Astrocyte (in vitro differentiated cells and primary cell): Measurements from ENCODE around the gene UBASH3A. TPM values are rescaled to one million over a fixed set of nuclear protein-coding genes. Genes with fewer than 3 reads are reported as not detected.

Experiments used
- DNase-seq: peaks from one replicate; pipeline ENCODE4 v3.0.0-alpha.2; 2010; ENCODE audit warnings: low read depth
- FAIRE-seq: peaks from 2 replicates; lab custom pipeline; 2011; peaks lifted over from hg19 to GRCh38; lab: Jason Lieb, UNC
- H2AFZ ChIP-seq: 2 replicates; pipeline ENCODE4 v1.6.0; 2012; ENCODE audit warnings: low read depth, low read length, inconsistent platforms
- H3K27ac ChIP-seq: 2 replicates; pipeline ENCODE4 v1.5.1; 2011; ENCODE audit warnings: low read depth, low read length, inconsistent platforms
- H3K27me3 ChIP-seq: 2 replicates; pipeline ENCODE4 v1.6.0; 2011; ENCODE audit warnings: low read length, inconsistent platforms; ENCODE audit not compliant: insufficient read depth
- H3K36me3 ChIP-seq: 2 replicates; pipeline ENCODE4 v1.5.1; 2011; ENCODE audit warnings: low read length, inconsistent platforms; ENCODE audit not compliant: insufficient read depth
- H3K4me1 ChIP-seq: 2 replicates; pipeline ENCODE4 v1.5.1; 2011; ENCODE audit warnings: low read length, inconsistent platforms; ENCODE audit not compliant: insufficient read depth
- H3K4me2 ChIP-seq: 2 replicates; pipeline ENCODE4 v1.6.0; 2012; ENCODE audit warnings: low read length, inconsistent platforms
- H3K4me3 ChIP-seq: 2 replicates; pipeline ENCODE4 v1.5.1; 2011; ENCODE audit warnings: low read depth, mild to moderate bottlenecking, low read length, inconsistent platforms; ENCODE audit not compliant: insufficient read depth
- H3K79me2 ChIP-seq: 2 replicates; pipeline ENCODE4 v1.6.0; 2012; ENCODE audit warnings: mild to moderate bottlenecking, low read length, inconsistent platforms; ENCODE audit not compliant: insufficient read depth
- H3K9ac ChIP-seq: 2 replicates; pipeline ENCODE4 v1.6.0; 2012; ENCODE audit warnings: mild to moderate bottlenecking, low read length, inconsistent platforms
- H3K9me3 ChIP-seq: 2 replicates; pipeline ENCODE4 v1.5.1; 2012; ENCODE audit warnings: low read depth, mild to moderate bottlenecking, low read length, inconsistent platforms; ENCODE audit not compliant: insufficient read depth
- H4K20me1 ChIP-seq: 2 replicates; pipeline ENCODE4 v1.6.0; 2012; ENCODE audit warnings: low read length, inconsistent platforms; ENCODE audit not compliant: insufficient read depth
- H3K27ac Mint-ChIP-seq: one replicate; pipeline ENCODE4 v1.8.0; 2021; ENCODE audit warnings: mild to moderate bottlenecking, mixed read lengths; ENCODE audit not compliant: unreplicated experiment
- H3K27me3 Mint-ChIP-seq: one replicate; pipeline ENCODE4 v1.8.0; 2021; ENCODE audit warnings: low read depth, mixed read lengths; ENCODE audit not compliant: unreplicated experiment
- H3K36me3 Mint-ChIP-seq: one replicate; pipeline ENCODE4 v1.8.0; 2021; ENCODE audit warnings: low read depth, mixed read lengths; ENCODE audit not compliant: unreplicated experiment
- H3K4me1 Mint-ChIP-seq: one replicate; pipeline ENCODE4 v1.8.0; 2021; ENCODE audit warnings: low read depth, mixed read lengths; ENCODE audit not compliant: unreplicated experiment
- H3K4me3 Mint-ChIP-seq: one replicate; pipeline ENCODE4 v1.8.0; 2021; ENCODE audit warnings: mild to moderate bottlenecking, moderate library complexity, mixed read lengths; ENCODE audit not compliant: unreplicated experiment
- H3K9me3 Mint-ChIP-seq: one replicate; pipeline ENCODE4 v1.8.0; 2021; ENCODE audit warnings: mild to moderate bottlenecking, mixed read lengths; ENCODE audit not compliant: unreplicated experiment
- EZH2 ChIP-seq: IDR thresholded peaks from 2 replicates; pipeline ENCODE4 v1.6.1; 2012; ENCODE audit warnings: mild to moderate bottlenecking, low read length, inconsistent platforms; ENCODE audit not compliant: insufficient read depth
- total RNA-seq: library from RNA; stranded (reverse); gene quantifications from 2 replicates; pipeline ENCODE4 v1.2.1, GENCODE V29; 2021
- TF ChIP-seq, protein P1 (sequence below): IDR thresholded peaks from 2 replicates; pipeline ENCODE4 v1.5.1; 2011; ENCODE audit warnings: low read depth, mild to moderate bottlenecking, inconsistent platforms, low read length, moderate library complexity; ENCODE audit not compliant: insufficient read depth

UBASH3A gene
- total RNA-seq, 1 donor from 2014 or later = not detected

DNA sequence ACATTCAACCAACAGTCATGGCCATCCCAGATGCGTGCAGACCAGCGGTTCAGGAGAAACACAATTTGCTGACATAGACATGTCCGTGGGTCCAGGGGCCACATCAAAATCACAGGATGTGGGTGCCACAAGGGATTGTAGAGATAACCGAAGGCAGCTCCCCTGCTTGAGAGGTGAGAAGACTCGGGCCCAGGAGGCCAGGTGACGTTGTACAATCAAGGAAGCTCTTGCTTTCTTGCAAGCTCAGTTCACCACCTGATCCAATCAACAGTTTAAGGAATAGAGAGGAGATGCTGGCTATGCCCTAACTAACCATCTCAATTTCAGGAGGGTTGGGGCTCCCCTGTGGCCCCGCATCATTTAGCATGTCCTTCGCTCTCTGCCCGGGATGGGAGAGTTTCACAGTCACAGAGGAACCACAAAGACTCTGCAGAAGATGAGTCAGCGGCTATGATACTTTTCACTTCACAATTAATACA lies 19.5 kb downstream of the UBASH3A start:
- H2AFZ ChIP-seq = no peak overlapping the region
- no peaks in the 10 kb centered on the region for H3K9me3 ChIP-seq
- FAIRE-seq (no peak), DNase-seq (no peak)
- no peak overlapping the region for H3K27ac ChIP-seq
- Mint-ChIP-seq H3K27me3 (peaks cover 56% of the 10 kb centered on the region), H3K4me3 (no peak overlapping the region), H3K36me3 (no peaks in the 10 kb centered on the region), H3K27ac (no peak overlapping the region), H3K9me3 (peaks cover 16% of the 10 kb centered on the region), H3K4me1 (no peaks in the 10 kb centered on the region)
- H3K36me3 ChIP-seq = no peaks in the 10 kb centered on the region
- H3K4me2 ChIP-seq = no peak overlapping the region
- no peaks in the 10 kb centered on the region for H3K79me2 ChIP-seq
- H3K9ac ChIP-seq = no peak overlapping the region
- H3K4me1 ChIP-seq = no peaks in the 10 kb centered on the region
- H3K4me3 ChIP-seq = no peak overlapping the region
- H3K27me3 ChIP-seq = peaks cover 15% of the 10 kb centered on the region
- H4K20me1 ChIP-seq = no peaks in the 10 kb centered on the region
- TF ChIP-seq, protein P1, sequence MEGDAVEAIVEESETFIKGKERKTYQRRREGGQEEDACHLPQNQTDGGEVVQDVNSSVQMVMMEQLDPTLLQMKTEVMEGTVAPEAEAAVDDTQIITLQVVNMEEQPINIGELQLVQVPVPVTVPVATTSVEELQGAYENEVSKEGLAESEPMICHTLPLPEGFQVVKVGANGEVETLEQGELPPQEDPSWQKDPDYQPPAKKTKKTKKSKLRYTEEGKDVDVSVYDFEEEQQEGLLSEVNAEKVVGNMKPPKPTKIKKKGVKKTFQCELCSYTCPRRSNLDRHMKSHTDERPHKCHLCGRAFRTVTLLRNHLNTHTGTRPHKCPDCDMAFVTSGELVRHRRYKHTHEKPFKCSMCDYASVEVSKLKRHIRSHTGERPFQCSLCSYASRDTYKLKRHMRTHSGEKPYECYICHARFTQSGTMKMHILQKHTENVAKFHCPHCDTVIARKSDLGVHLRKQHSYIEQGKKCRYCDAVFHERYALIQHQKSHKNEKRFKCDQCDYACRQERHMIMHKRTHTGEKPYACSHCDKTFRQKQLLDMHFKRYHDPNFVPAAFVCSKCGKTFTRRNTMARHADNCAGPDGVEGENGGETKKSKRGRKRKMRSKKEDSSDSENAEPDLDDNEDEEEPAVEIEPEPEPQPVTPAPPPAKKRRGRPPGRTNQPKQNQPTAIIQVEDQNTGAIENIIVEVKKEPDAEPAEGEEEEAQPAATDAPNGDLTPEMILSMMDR = no peak
- TF ChIP-seq EZH2 = no peak

DNA sequence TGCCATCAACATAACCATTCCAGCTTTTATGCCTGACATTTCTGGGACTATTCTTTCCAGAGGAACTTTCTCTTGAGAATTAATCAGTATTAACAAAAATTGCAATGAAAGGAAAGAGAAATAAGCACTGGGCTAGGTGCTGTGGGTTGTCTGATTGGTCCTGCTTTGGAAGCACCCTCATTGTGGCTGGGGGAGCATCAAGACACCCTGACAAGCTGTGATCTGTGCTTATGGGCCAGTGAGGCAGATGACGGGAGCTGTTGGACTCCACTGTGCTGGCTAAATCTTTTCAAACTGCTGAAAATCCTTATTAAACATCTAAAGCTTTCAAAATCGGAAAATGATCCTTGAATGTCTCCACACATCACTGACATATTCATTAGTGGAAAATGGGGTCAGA lies 20.0 kb downstream of the UBASH3A start:
- H3K9ac ChIP-seq = no peak overlapping the region
- TF ChIP-seq EZH2 = no peak
- TF ChIP-seq, protein P1 = no peak
- FAIRE-seq = no peak

DNA sequence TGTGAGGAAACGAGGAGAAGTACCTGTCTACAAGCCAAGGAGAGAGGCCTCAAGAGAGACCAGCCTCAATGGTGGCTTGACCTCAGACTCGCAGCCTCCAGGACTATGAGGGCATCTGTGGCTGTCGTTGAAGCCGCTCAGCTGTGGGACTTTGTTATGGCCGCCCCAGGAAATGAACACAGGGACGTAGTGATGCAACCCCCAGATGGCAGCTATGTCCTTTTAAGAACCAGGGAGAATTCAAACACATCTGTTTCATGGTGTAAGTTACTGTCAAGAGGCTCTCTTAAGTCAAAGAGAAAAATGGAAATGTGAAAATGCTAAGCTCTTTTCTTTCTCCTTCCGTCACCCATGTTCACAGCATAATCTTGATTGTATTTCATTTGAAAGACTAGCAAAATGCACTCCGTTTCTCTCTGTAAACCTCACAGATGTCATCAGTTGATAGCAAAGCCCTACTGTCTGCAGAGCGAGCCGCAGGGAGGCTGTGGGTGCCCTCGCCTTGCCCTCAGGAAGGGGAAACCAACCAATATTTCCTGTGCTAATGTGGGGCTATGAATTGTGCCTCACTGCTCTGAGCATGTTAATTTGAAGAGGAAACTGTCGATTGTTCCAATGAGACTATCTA lies 21.3 kb downstream of the UBASH3A start:
- H3K4me1 ChIP-seq = no peaks in the 10 kb centered on the region
- Mint-ChIP-seq H3K27ac (no peak overlapping the region), H3K36me3 (no peaks in the 10 kb centered on the region), H3K4me1 (no peaks in the 10 kb centered on the region), H3K4me3 (no peak overlapping the region), H3K9me3 (peaks cover 15% of the 10 kb centered on the region), H3K27me3 (peaks cover 62% of the 10 kb centered on the region)
- H4K20me1 ChIP-seq = no peaks in the 10 kb centered on the region
- H3K79me2 ChIP-seq = no peaks in the 10 kb centered on the region
- H3K4me3 ChIP-seq = no peak overlapping the region
- H3K27me3 ChIP-seq = peaks cover 11% of the 10 kb centered on the region
- TF ChIP-seq EZH2 = no peak
- TF ChIP-seq, protein P1 = no peak
- no peak overlapping the region for H2AFZ ChIP-seq
- no peak for DNase-seq
- no peak overlapping the region for H3K27ac ChIP-seq
- H3K9me3 ChIP-seq = no peaks in the 10 kb centered on the region
- no peak overlapping the region for H3K9ac ChIP-seq
- no peak for FAIRE-seq
- H3K36me3 ChIP-seq = no peaks in the 10 kb centered on the region
- no peak overlapping the region for H3K4me2 ChIP-seq

More for the DNA sequence above, 20.0 kb downstream of the UBASH3A start:
- H3K4me1 Mint-ChIP-seq = no peaks in the 10 kb centered on the region
- peaks cover 15% of the 10 kb centered on the region for H3K27me3 ChIP-seq
- no peaks in the 10 kb centered on the region for H3K36me3 ChIP-seq
- peaks cover 58% of the 10 kb centered on the region for H3K27me3 Mint-ChIP-seq
- H3K4me3 Mint-ChIP-seq = no peak overlapping the region
- no peaks in the 10 kb centered on the region for H4K20me1 ChIP-seq
- H3K4me1 ChIP-seq = no peaks in the 10 kb centered on the region
- no peak overlapping the region for H2AFZ ChIP-seq
- DNase-seq = no peak
- H3K36me3 Mint-ChIP-seq = no peaks in the 10 kb centered on the region
- H3K4me2 ChIP-seq = no peak overlapping the region
- H3K27ac ChIP-seq = no peak overlapping the region
- no peak overlapping the region for H3K27ac Mint-ChIP-seq
- no peaks in the 10 kb centered on the region for H3K79me2 ChIP-seq
- H3K4me3 ChIP-seq = no peak overlapping the region
- H3K9me3 Mint-ChIP-seq = peaks cover 18% of the 10 kb centered on the region
- no peaks in the 10 kb centered on the region for H3K9me3 ChIP-seq
